PC-9 (cell line): ENCODE measurements around the gene BCAS3. TPM values are rescaled to one million over a fixed set of nuclear protein-coding genes. Genes with fewer than 3 reads are reported as not detected.

Experiments
- BruUV-seq: library from RNA; stranded (reverse); fragments of 400-500 nt; replicated peaks from 2 replicates; lab custom pipeline; 2021; lab: Mats Ljungman, UMichigan
- CTCF ChIA-PET: fragments of 300-600 bp; sonication (Branson Sonifier 250); formaldehyde crosslinking; loops from one replicate; lab custom pipeline; 2022; ENCODE audit warnings: antibody characterized with exemption; lab: Charles Lee
- POLR2A ChIA-PET: fragments of 300-600 bp; sonication (Branson Sonifier 250); formaldehyde crosslinking; loops from one replicate; lab custom pipeline; 2022; ENCODE audit warnings: antibody characterized with exemption; ENCODE audit not compliant: unreplicated experiment; lab: Charles Lee
- DNase-seq, 2 experiments: peaks; one replicate each; pipeline versions ENCODE4 v3.0.0 to v3.0.0-alpha.2; 2015 to 2022; ENCODE audit warnings: mixed read lengths in 1 of 2
- H2AFZ ChIP-seq: fragments of 200-600 bp; sonication (generic); 2 replicates; pipeline ENCODE4 v1.8.1; 2017; ENCODE audit warnings: antibody characterized with exemption
- H3F3A ChIP-seq: fragments of 200-600 bp; sonication (generic); 2 replicates; pipeline ENCODE4 v1.8.1; 2017; ENCODE audit warnings: antibody characterized with exemption, mild to moderate bottlenecking, low read depth; ENCODE audit not compliant: insufficient read depth
- H3K27ac ChIP-seq: fragments of 200-600 bp; sonication (generic); 2 replicates; pipeline ENCODE4 v1.6.1; 2016; ENCODE audit warnings: mixed run types
- H3K27me3 ChIP-seq: fragments of 200-600 bp; sonication (generic); 2 replicates; pipeline ENCODE4 v1.6.1; 2016; ENCODE audit warnings: low read depth, mixed run types; ENCODE audit not compliant: insufficient read depth
- H3K36me3 ChIP-seq: fragments of 200-600 bp; sonication (generic); 2 replicates; pipeline ENCODE4 v1.6.1; 2016; ENCODE audit warnings: low read depth, mixed run types
- H3K4me1 ChIP-seq: fragments of 200-600 bp; sonication (generic); replicated peaks from 2 replicates; pipeline ENCODE4 v1.6.1; 2016; ENCODE audit warnings: mixed run types; ENCODE audit not compliant: insufficient read depth
- H3K4me2 ChIP-seq: fragments of 200-600 bp; sonication (generic); 2 replicates; pipeline ENCODE4 v1.6.1; 2017; ENCODE audit warnings: mixed run types
- H3K4me3 ChIP-seq: fragments of 200-600 bp; sonication (generic); 2 replicates; pipeline ENCODE4 v1.6.1; 2016; ENCODE audit warnings: mixed run types
- H3K79me2 ChIP-seq: fragments of 200-600 bp; sonication (generic); 2 replicates; pipeline ENCODE4 v1.6.1; 2017; ENCODE audit warnings: low read depth, mixed run types
- H3K9me2 ChIP-seq: fragments of 200-600 bp; sonication (generic); 2 replicates; pipeline ENCODE4 v1.8.1; 2017; ENCODE audit warnings: mild to moderate bottlenecking; ENCODE audit not compliant: insufficient read depth
- H3K9me3 ChIP-seq: fragments of 200-600 bp; sonication (generic); 2 replicates; pipeline ENCODE4 v1.8.1; 2016; ENCODE audit warnings: low read depth; ENCODE audit not compliant: insufficient read depth
- H4K20me1 ChIP-seq: fragments of 200-600 bp; sonication (generic); 2 replicates; pipeline ENCODE4 v1.8.1; 2017; ENCODE audit not compliant: insufficient read depth
- CTCF ChIP-seq: fragments of 200-600 bp; sonication (generic); conservative IDR thresholded peaks from 2 replicates; pipeline ENCODE4 v1.6.1; 2017; ENCODE audit warnings: mixed run types, antibody characterized with exemption, mild to moderate bottlenecking, moderate library complexity
- EZH2 ChIP-seq: fragments of 200-600 bp; sonication (generic); IDR thresholded peaks from 2 replicates; pipeline ENCODE4 v1.8.0; 2017; ENCODE audit warnings: antibody characterized with exemption, low read depth
- intact Hi-C: fragments of 100-400 bp; cut with micrococcal nuclease; formaldehyde crosslinking; loops from one replicate; pipeline ENCODE4 v1.10.0; 2022; ENCODE audit not compliant: unreplicated experiment
- total RNA-seq: library from RNA; stranded (reverse); gene quantifications from 2 replicates; pipeline ENCODE4 v1.2.3, GENCODE V29; 2021

Gene BCAS3
- total RNA-seq, 1 experiment from 2014 or later, result 26.0 TPM

GRCh38 chr17:61221181-61221580, 543.5 kb downstream of the BCAS3 start:
- Histone ChIP-seq H3K9me3 (no peaks in the 10 kb centered on the region), H3K4me2 (no peak overlapping the region), H3K27ac (no peak overlapping the region), H3K4me3 (no peak overlapping the region), H2AFZ (no peak overlapping the region), H3K79me2 (no peaks in the 10 kb centered on the region), H3K27me3 (no peaks in the 10 kb centered on the region), H3K36me3 (no peaks in the 10 kb centered on the region), H4K20me1 (no peaks in the 10 kb centered on the region; the same call in 1 of the 2 replicates), H3K4me1 (no peaks in the 10 kb centered on the region), H3K9me2 (no peaks in the 10 kb centered on the region), H3F3A (no peaks in the 10 kb centered on the region)
- ChIA-PET CTCF (no interaction called here), POLR2A (no interaction called here)
- intact Hi-C loops, result no loop called here
- no peak for DNase-seq
- no peak for TF ChIP-seq CTCF
- TF ChIP-seq EZH2, result no peak
- no TSS peak for BruUV-seq

DNA sequence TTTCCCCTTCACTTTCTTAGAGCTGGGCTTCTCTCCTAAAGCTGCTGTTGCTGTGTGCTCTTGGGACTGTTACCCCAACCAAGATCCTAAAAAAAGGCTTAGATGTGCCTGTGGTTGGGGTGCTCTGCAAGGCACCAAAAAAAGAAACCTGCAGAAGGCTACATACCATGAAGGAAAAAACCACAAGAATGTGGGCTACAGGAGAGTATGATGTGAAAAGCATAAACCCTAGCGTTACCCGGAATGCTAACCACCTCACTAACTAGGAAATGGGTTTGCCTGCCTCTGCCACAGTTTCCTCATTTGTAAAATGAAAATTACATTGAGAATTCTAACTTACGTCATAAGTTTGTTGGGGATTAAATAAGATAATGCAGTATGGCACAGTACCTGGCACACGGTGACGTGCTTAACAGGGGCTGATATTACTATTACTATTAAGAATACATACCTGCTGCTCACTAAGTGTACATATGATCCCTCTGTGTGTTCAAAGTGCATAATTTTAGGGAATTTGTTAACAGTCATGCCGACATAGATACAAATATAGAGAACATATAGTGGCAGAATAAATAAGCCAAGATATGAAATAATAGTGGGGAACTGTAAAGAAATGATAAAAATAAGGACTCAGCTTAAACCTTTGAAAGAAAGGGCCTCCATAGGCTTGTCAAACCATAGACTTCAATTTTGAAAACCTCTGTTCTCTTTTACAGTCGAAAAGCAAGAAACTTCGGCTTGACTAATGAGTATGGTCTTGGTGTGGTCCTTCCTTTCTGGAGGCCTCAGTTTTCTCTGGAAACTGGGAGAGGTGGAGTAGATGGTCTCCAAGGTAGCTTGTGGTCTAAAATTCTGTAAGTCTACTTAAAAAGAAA, 544.2 kb downstream of the BCAS3 start:
- Histone ChIP-seq H3K79me2 (no peaks in the 10 kb centered on the region), H3K36me3 (no peaks in the 10 kb centered on the region), H4K20me1 (no peaks in the 10 kb centered on the region; the same call in 1 of the 2 replicates), H2AFZ (no peak overlapping the region), H3K4me1 (no peaks in the 10 kb centered on the region), H3F3A (no peaks in the 10 kb centered on the region), H3K9me2 (no peaks in the 10 kb centered on the region), H3K27ac (no peak overlapping the region), H3K4me2 (no peak overlapping the region), H3K4me3 (no peak overlapping the region), H3K9me3 (no peaks in the 10 kb centered on the region), H3K27me3 (no peaks in the 10 kb centered on the region)
- no peak for DNase-seq
- ChIA-PET POLR2A (no interaction called here), CTCF (no interaction called here)
- BruUV-seq, result no TSS peak
- TF ChIP-seq EZH2 (no peak), CTCF (no peak)
- intact Hi-C loops, result no loop called here

- Histone ChIP-seq H3K27ac (no peak overlapping the region), H3K36me3 (no peaks in the 10 kb centered on the region), H3K4me3 (no peak overlapping the region), H4K20me1 (no peaks in the 10 kb centered on the region; the same call in 1 of the 2 replicates), H2AFZ (no peak overlapping the region), H3K79me2 (no peaks in the 10 kb centered on the region), H3K27me3 (no peaks in the 10 kb centered on the region), H3K4me2 (no peak overlapping the region), H3K9me2 (no peaks in the 10 kb centered on the region), H3K4me1 (no peaks in the 10 kb centered on the region), H3K9me3 (no peaks in the 10 kb centered on the region), H3F3A (no peaks in the 10 kb centered on the region)
- no TSS peak for BruUV-seq
- TF ChIP-seq EZH2 (no peak), CTCF (no peak)
- intact Hi-C loops, result no loop called here
- DNase-seq, result no peak
- POLR2A ChIA-PET, result no interaction called here
- CTCF ChIA-PET, result no interaction called here
These were observed 546.1 kb downstream of the BCAS3 start for GRCh38 chr17:61223725-61224124.
